Stimulated activated CD4-positive, alpha-beta T cell treated with anti-CD3 and anti-CD28 coated beads, TNF-alpha, amount 100 ng/mL, for 24 hours (primary cell): ENCODE measurements around the gene ZNF397.

Experiments
- DNase-seq, 3 experiments: peaks; one replicate each; pipeline ENCODE4 v3.0.0-alpha.2; 2020; ENCODE audit warnings: low read depth in 3 of 3

Gene ZNF397

DNA sequence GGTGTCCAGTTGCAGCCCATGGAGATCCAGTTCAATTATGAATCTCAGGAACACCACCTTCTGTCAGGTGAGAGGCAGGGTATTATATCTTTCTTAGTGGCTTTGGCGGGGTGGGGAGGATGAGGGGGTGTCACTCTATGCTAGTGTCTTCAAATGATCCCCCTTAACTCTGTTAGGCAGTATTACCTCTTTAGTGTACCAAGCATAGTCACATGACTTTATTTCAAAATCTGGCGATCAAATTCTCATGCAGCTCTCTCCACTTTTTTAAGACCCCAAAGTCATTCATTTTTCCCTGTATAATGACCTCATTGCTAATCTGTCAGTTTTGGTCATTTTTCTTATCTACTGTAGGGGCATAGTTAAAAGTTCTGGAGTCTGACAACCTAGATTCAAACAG, 50.3 kb downstream of the ZNF397 start:
- DNase-seq, result no peak

DNA sequence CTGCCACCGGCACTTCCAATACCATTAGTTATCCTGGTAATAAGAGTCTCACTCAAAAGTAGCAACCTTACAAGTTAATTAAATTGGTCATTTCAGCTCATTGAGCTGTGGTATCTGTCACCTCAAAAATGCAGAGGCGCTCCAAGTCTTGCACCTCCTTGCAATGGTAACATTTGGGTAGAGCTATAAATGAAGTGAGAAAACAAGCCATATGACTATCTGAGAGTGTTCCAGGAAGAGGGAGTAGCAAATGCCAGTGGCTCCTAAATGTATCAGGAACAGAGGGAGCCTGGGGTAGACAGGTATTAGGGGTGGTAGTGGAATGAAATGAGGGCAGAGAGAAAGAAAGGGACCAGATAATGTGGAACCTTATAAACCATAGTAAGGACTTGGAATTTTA, 55.2 kb downstream of the ZNF397 start:
- DNase-seq, result no peak

DNA sequence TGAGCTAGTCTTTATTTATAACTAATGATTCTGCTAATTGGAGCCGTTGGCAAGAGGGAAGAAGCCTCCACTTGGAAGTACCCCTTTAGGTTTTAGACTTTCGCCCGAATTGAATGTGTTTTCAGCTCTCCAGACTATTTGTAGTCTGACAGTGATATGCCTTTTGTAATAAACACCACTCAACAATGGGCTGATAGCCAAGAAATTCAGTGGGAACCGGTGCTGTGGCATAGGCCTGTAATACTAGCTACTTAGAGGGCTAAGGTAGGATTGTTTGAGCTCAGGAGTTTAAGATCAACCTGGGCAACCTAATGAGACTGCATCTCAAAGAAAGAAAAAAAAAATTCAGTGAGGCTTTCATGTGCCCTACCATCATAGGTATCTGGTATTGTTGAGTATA, 62.8 kb downstream of the ZNF397 start:
- DNase-seq, result no peak

DNA sequence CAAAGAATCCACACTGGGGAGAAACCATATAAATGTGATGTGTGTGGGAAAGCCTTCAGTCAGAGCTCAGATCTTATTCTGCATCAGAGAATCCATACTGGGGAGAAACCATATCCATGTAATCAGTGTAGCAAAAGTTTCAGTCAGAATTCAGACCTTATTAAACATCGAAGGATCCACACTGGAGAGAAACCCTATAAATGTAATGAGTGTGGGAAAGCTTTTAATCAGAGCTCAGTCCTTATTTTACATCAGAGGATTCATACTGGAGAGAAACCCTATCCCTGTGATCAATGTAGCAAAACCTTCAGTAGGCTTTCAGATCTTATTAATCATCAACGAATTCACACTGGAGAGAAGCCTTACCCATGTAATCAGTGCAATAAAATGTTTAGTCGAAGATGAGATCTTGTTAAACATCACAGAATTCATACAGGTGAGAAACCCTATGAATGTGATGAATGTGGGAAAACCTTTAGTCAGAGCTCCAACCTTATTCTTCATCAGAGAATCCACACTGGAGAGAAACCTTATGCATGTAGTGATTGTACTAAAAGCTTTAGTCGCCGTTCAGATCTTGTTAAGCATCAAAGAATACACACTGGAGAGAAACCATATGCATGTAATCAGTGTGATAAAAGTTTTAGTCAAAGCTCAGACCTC, 65.9 kb downstream of the ZNF397 start:
- no peak for DNase-seq
